ENCODE measurements around the gene TRIM66.

Gene TRIM66

DNA sequence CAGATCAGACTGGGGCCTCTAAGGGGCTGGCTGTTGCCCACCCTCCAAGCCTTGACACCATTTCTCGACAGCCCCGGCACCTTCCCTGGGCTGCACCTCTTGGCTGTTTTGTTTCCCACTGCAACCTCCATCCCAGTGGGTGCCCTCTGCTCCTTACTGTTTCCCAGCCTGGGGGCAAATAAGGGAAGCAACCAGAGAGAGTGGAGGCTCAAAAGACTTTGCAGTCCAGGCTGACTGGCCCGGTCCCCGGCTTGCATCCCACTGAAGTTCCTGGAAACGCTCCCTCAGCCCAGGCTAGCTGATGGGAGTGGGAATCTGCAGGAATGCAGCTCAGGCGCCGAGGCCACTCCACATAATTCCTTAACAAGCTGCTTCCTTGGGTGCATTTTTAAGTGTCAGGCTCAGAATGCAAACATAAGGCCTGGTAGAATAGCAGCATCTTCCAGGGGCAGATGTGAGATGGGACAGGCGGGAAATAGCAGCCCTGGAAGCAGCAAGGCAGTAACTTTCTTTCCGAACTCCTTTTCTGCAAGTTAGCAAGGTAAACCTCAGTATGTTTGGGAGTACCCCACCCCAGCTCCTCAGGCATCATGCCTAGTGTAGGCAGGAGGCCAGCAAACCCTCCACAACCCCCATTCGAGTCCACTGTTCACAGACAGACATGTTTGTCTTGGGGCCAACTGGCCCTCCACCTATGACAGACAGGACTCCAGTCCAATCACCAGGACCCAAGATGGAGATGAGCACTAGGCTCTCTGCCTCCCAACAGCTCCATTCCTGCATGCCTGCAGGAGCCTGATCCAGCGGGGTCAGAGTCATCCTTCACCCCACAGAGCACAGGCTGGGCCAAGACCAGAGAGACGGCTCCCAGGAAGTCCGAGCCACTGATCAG lies 39.4 kb upstream of the TRIM66 start:
- Histone ChIP-seq H3K27me3 (ENCODE audit: control insufficient read depth, insufficient read depth, low read length) (no peaks in the 10 kb centered on the region), H3K4me3 (ENCODE audit: low read length) (no peak overlapping the region), H3K4me1 (ENCODE audit: control insufficient read depth, insufficient read depth, low read length) (peaks cover 61% of the 10 kb centered on the region), H3K4me2 (ENCODE audit: low read length) (no peak overlapping the region), H3K9ac (ENCODE audit: low read depth, low read length) (peak overlapping the region; percentile 18), H3K9me3 (replicated peaks; ENCODE audit: low read length) (no peaks in the 10 kb centered on the region), H3K36me3 (ENCODE audit: insufficient read depth, low read length) (peaks cover 34% of the 10 kb centered on the region)

DNA sequence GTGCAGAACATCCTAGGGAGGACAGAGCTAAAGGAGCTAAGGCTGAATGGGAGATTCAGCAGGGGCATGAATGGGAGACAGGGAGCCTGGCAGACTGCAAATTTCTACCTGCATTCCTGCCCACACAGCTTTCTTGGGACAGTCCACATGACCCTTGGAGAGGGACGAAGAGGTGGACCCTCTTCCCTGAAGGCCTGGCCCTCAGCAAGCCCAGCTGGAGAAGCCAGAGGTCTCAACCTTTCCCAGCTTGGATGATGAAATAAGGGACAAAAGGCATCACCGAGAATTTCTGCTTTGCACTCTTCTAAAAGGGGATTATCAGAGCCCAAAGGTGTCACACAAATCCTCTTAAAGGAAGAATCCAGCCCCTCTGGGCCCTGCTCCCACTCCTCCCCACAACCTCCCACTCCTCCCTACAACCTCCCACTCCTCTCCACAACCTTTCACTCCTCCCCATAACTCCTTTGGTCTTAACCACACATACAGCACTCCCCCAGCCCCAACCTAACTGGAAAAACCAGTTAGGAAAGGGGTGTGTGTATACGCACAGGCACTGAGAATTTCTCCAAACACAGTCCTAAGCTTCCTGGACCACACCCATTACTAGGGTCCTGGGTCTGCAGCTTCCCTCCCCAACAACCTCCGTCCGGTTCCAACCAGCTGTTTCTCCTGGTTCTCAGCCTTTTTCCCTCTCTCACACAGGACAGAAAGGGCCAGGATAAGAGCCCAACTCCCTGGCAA lies 38.6 kb upstream of the TRIM66 start:
- no peak overlapping the region for H3K4me3 ChIP-seq (ENCODE audit: low read length)
- H3K27me3 ChIP-seq (ENCODE audit: control insufficient read depth, insufficient read depth, low read length): no peaks in the 10 kb centered on the region
- no peaks in the 10 kb centered on the region for H3K9me3 ChIP-seq (replicated peaks; ENCODE audit: low read length)
- peaks cover 66% of the 10 kb centered on the region for H3K4me1 ChIP-seq (ENCODE audit: control insufficient read depth, insufficient read depth, low read length)
- peak overlapping the region; percentile 69 for H3K9ac ChIP-seq (ENCODE audit: low read depth, low read length)
- H3K36me3 ChIP-seq (ENCODE audit: insufficient read depth, low read length): peaks cover 30% of the 10 kb centered on the region
- H3K4me2 ChIP-seq (ENCODE audit: low read length): peak overlapping the region; percentile 83

DNA sequence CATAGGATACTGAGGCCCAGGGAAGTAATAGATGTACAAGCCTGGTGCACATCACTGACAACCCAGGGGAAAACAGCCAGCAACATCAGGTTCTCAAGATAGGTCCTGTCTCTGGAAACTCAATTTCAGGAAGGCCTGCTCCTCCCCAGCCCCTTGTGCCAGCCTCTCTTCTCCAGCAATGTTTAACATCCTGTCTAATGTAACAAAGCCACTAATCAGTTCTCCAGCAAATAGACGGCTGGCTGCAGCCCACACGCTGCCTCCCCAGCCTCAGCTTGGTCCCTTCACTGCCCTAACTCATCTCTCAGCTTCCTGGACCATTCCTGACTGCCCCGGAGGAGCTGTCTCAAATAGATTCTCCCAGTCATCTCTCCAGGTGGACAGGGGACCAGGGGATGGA lies 37.9 kb upstream of the TRIM66 start:
- Histone ChIP-seq H3K4me1 (ENCODE audit: control insufficient read depth, insufficient read depth, low read length) (peaks cover 73% of the 10 kb centered on the region), H3K9ac (ENCODE audit: low read depth, low read length) (peak overlapping the region; percentile 69)

DNA sequence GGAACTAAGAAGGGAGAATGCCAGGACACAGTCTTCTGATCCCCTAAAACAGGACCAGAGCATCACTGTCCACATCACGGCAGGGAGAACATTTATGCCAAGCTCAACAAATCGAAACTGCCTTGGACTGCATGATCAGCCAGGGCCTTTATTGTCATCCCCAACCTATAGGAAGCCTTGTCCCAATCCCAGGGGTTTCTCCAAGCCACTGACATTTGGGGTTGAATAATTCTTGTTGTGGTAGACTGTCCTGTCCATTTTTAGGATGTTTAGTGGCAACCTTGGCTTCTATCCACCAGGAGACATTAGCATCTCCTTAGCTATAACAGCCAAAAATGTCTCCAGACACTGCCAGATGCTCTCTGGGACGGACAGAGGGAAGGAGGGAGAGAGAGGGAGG lies 37.3 kb upstream of the TRIM66 start:
- Histone ChIP-seq H3K4me3 (ENCODE audit: low read length) (peak overlapping the region; percentile 34), H3K36me3 (ENCODE audit: insufficient read depth, low read length) (peaks cover 28% of the 10 kb centered on the region), H3K4me2 (ENCODE audit: low read length) (peak overlapping the region; percentile 83), H3K4me1 (ENCODE audit: control insufficient read depth, insufficient read depth, low read length) (peaks cover 79% of the 10 kb centered on the region), H3K9ac (ENCODE audit: low read depth, low read length) (peak overlapping the region; percentile 69), H3K27me3 (ENCODE audit: control insufficient read depth, insufficient read depth, low read length) (no peaks in the 10 kb centered on the region), H3K9me3 (replicated peaks; ENCODE audit: low read length) (no peaks in the 10 kb centered on the region)

More for the DNA sequence above, 37.9 kb upstream of the TRIM66 start:
- no peaks in the 10 kb centered on the region for H3K9me3 ChIP-seq (replicated peaks; ENCODE audit: low read length)
- peak overlapping the region; percentile 83 for H3K4me2 ChIP-seq (ENCODE audit: low read length)
- no peaks in the 10 kb centered on the region for H3K27me3 ChIP-seq (ENCODE audit: control insufficient read depth, insufficient read depth, low read length)
- H3K4me3 ChIP-seq (ENCODE audit: low read length): peak overlapping the region; percentile 34
- H3K36me3 ChIP-seq (ENCODE audit: insufficient read depth, low read length): peaks cover 25% of the 10 kb centered on the region

DNA sequence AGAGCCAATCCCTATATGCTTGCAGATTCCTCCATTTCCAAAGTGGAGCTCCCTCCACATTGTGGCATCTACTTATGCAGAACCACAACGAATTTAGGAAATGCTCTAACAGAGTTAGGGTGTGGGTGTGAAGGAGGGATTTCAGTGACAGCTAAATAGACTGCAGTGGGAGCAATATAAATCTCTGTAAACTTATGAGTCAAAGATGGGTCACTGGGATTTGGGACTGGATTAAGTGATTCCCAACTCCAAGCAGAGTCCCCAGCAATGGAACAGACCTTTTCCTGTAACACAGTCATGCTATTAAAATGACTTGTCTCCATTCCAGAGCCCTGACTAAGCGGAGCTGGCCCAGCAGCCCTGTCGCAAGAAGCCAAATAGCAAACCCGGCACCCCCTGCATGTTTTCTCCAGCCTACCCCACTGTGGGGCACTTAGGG lies 36.8 kb upstream of the TRIM66 start:
- Histone ChIP-seq H3K27me3 (ENCODE audit: control insufficient read depth, insufficient read depth, low read length) (no peaks in the 10 kb centered on the region), H3K36me3 (ENCODE audit: insufficient read depth, low read length) (peaks cover 30% of the 10 kb centered on the region), H3K9me3 (replicated peaks; ENCODE audit: low read length) (no peaks in the 10 kb centered on the region), H3K4me3 (ENCODE audit: low read length) (peak overlapping the region; percentile 62), H3K9ac (ENCODE audit: low read depth, low read length) (peak overlapping the region; percentile 83), H3K4me2 (ENCODE audit: low read length) (peak overlapping the region; percentile 83), H3K4me1 (ENCODE audit: control insufficient read depth, insufficient read depth, low read length) (peaks cover 84% of the 10 kb centered on the region)

- H3K9ac ChIP-seq (ENCODE audit: low read depth, low read length): peak overlapping the region; percentile 83
- H3K4me3 ChIP-seq (ENCODE audit: low read length): peak overlapping the region; percentile 62
- peak overlapping the region; percentile 83 for H3K4me2 ChIP-seq (ENCODE audit: low read length)
- H3K9me3 ChIP-seq (replicated peaks; ENCODE audit: low read length): no peaks in the 10 kb centered on the region
- no peaks in the 10 kb centered on the region for H3K27me3 ChIP-seq (ENCODE audit: control insufficient read depth, insufficient read depth, low read length)
- peaks cover 84% of the 10 kb centered on the region for H3K4me1 ChIP-seq (ENCODE audit: control insufficient read depth, insufficient read depth, low read length)
- peaks cover 32% of the 10 kb centered on the region for H3K36me3 ChIP-seq (ENCODE audit: insufficient read depth, low read length)
These were observed 35.6 kb upstream of the TRIM66 start for GRCh38 chr11:8717876-8718753.

DNA sequence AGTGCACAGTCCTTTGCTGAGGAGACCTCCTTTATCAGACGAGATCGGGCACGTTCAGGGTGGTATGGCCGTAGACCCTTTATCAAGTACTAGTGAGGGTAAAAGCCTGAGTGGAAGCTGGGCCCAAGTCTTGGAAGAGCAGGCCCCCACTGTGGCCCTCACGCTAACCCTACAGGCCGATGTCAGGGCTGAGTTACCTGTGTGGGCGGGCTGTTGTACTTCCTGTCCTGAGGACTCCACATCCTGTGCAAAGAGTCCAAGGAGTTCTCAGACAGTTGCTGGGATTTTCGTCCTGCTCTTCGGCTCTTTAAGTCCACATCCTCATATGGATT lies 35.0 kb upstream of the TRIM66 start:
- peaks cover 27% of the 10 kb centered on the region for H3K36me3 ChIP-seq (ENCODE audit: insufficient read depth, low read length)
- H3K4me2 ChIP-seq (ENCODE audit: low read length): peak overlapping the region; percentile 44
- peaks cover 79% of the 10 kb centered on the region for H3K4me1 ChIP-seq (ENCODE audit: control insufficient read depth, insufficient read depth, low read length)
- H3K9me3 ChIP-seq (replicated peaks; ENCODE audit: low read length): no peaks in the 10 kb centered on the region
- H3K9ac ChIP-seq (ENCODE audit: low read depth, low read length): peak overlapping the region; percentile 52
- no peaks in the 10 kb centered on the region for H3K27me3 ChIP-seq (ENCODE audit: control insufficient read depth, insufficient read depth, low read length)
- peak overlapping the region; percentile 21 for H3K4me3 ChIP-seq (ENCODE audit: low read length)

DNA sequence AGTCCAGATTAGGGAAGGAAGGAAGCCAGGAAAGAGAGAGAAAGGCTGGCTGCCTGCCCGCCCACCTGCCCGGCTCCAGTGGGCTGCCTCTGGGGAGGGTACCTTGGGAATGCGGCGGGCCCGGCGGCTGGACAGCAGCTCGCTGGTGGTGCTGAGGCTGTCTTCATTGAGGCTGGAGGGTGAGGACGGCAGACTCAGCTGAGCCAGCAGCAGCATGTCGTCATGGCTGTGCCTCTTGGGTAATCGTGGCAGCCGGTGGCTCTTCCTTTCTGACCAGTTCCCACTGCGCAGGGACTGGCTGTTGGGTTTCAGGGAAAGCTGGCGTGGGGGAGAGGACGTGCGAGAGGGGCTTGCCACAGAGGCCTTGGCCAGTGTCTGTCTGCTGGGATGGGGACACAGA lies 33.0 kb upstream of the TRIM66 start:
- H3K4me1 ChIP-seq (ENCODE audit: control insufficient read depth, insufficient read depth, low read length): peaks cover 58% of the 10 kb centered on the region
- no peak overlapping the region for H3K9ac ChIP-seq (ENCODE audit: low read depth, low read length)
- peaks cover 35% of the 10 kb centered on the region for H3K36me3 ChIP-seq (ENCODE audit: insufficient read depth, low read length)

GRCh38 chr11:8714622-8715225 lies 32.3 kb upstream of the TRIM66 start:
- Histone ChIP-seq H3K4me1 (ENCODE audit: control insufficient read depth, insufficient read depth, low read length) (peaks cover 52% of the 10 kb centered on the region), H3K27me3 (ENCODE audit: control insufficient read depth, insufficient read depth, low read length) (no peaks in the 10 kb centered on the region), H3K9ac (ENCODE audit: low read depth, low read length) (no peak overlapping the region), H3K4me2 (ENCODE audit: low read length) (no peak overlapping the region), H3K9me3 (replicated peaks; ENCODE audit: low read length) (no peaks in the 10 kb centered on the region), H3K4me3 (ENCODE audit: low read length) (no peak overlapping the region), H3K36me3 (ENCODE audit: insufficient read depth, low read length) (peaks cover 40% of the 10 kb centered on the region)

More for the DNA sequence above, 33.0 kb upstream of the TRIM66 start:
- H3K4me2 ChIP-seq (ENCODE audit: low read length): no peak overlapping the region
- no peaks in the 10 kb centered on the region for H3K27me3 ChIP-seq (ENCODE audit: control insufficient read depth, insufficient read depth, low read length)
- no peak overlapping the region for H3K4me3 ChIP-seq (ENCODE audit: low read length)
- H3K9me3 ChIP-seq (replicated peaks; ENCODE audit: low read length): no peaks in the 10 kb centered on the region

DNA sequence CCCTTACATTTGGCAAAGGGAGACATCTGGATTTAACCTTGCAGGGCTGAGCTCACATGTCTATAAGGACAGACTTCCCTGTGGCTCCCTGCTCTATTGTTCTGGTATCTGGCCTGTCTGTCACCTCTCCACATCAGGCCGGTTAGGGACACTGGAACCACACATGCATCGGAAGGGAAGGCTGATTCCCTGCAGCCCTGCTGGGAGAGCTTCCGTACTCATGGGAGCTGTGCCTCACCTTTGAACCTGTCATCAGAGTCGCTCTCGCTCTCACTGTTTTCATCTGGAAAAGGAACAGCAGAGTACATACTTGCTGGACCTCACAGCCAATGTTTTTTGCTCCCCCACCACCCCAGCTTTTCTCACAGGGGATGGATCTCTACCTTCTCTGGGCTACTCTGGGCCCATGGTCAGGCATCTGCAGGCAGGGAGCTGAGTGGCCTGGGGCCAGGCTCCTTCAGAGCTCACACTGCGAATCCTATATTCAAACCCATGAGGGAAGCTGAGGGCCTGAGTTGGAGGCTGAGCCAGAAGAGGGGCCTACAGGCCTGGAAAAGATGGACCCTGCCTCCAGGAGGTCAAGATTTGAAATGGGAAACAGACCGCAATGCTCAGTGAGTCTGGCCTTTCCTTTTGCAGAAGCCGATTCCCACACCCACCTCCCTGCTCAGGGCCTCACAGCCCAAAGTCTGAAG lies 31.4 kb upstream of the TRIM66 start:
- no peak overlapping the region for H3K4me2 ChIP-seq (ENCODE audit: low read length)
- H3K9ac ChIP-seq (ENCODE audit: low read depth, low read length): no peak overlapping the region
- H3K4me3 ChIP-seq (ENCODE audit: low read length): no peak overlapping the region
- H3K4me1 ChIP-seq (ENCODE audit: control insufficient read depth, insufficient read depth, low read length): peaks cover 52% of the 10 kb centered on the region
- H3K9me3 ChIP-seq (replicated peaks; ENCODE audit: low read length): no peaks in the 10 kb centered on the region
- peaks cover 43% of the 10 kb centered on the region for H3K36me3 ChIP-seq (ENCODE audit: insufficient read depth, low read length)
- H3K27me3 ChIP-seq (ENCODE audit: control insufficient read depth, insufficient read depth, low read length): no peaks in the 10 kb centered on the region
